GM08714 (cell line): ENCODE data around the gene HTATSF1.

Experiments used
- H3K4me3 ChIP-seq: fragments of 200-500 bp; sonication (Bioruptor generic); 2 replicates; pipeline ENCODE4 v1.5.1; 2014; ENCODE audit warnings: mild to moderate bottlenecking, low read length, inconsistent platforms
- ZNF274 ChIP-seq: IDR thresholded peaks from 2 replicates; pipeline ENCODE4 v1.6.1; 2012; ENCODE audit warnings: mild to moderate bottlenecking, low read depth, low read length

Gene HTATSF1

DNA sequence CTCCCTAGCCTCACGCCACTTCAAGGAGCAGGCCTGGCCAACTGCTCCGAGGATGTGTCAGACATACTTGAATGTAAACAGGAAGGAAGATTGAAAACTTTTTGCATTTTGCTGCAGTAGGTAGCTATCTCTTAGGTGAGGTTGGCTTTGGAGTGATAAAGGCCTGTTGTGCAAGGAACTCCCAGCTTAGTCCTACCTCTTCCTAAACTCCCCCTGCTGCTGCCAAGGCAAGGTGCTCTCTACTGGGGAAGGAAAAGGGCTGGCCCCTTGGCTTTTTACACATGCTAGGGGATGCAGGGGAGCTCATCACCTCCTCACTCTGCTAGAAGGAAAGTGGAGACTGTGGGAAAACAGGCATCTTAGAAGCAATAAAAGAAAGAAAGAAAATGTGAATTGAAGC, 20.4 kb upstream of the HTATSF1 start:
- no peak overlapping the region for H3K4me3 ChIP-seq
- no peak for TF ChIP-seq ZNF274

DNA sequence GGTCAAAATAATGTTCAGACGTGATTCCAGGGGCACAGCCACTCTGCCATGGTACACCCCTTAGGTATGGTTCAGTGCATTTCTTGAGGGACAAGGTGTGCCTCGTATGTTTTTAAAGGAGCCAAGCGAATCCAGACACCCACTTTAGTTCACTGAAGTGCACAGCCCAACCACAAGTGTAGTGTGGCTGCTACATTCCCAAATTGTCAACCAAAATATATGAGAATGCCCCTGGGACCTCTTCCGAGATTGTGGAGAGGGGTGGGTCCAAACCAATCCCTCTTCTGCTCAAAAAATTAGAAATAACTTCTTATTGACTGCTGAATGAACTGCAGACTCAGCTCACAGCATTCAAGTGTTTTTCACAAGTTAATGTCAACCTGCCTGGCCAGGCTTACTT, 17.0 kb upstream of the HTATSF1 start:
- TF ChIP-seq ZNF274: no peak
- no peak overlapping the region for H3K4me3 ChIP-seq

DNA sequence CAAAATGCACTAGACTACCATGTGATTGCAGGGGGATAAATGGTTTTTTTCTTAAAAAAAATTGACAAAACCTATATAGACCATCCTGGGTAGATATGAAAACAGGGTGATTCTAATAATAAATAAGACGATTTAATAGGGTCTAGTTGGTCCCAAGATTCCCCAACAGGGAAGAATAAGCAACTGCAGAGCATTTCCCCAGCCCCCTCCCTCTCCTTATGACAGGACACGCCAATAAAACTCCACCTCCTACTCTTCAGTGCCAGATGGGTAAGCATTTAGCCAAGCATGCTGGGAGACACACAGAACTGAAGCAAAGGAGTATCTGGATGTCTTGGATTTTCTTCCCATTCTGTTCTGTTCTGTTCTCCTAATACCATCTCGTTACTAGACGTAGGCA, 9.7 kb upstream of the HTATSF1 start, which contains the start of gene BRS3:
TSS of gene BRS3 (plus strand) at position 301 of the 400 bp plus-strand sequence. CDS start 168 bp downstream, outside the sequence.
- H3K4me3 ChIP-seq: no peak within 1 kb of the TSS
- TF ChIP-seq ZNF274: no peak

DNA sequence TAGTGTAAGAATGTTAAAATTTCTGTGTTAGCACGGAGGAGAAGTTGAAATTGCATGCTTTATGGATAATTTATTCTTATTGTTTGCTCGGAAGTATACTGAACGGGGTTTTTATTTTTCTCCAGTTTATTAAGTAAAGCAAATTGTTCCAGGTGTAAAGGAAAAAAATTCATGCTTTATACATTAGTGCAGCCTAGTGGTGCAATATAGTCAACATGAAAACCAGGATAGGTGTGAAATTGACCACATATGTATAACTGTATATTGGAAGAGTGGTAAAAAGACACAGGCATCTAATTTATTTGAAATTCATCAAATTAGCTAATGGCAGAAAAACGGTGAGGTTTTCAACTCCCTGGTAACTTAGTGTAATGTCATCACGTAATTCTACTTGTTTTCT, 8.7 kb upstream of the HTATSF1 start:
- no peak overlapping the region for H3K4me3 ChIP-seq
- TF ChIP-seq ZNF274: no peak

DNA sequence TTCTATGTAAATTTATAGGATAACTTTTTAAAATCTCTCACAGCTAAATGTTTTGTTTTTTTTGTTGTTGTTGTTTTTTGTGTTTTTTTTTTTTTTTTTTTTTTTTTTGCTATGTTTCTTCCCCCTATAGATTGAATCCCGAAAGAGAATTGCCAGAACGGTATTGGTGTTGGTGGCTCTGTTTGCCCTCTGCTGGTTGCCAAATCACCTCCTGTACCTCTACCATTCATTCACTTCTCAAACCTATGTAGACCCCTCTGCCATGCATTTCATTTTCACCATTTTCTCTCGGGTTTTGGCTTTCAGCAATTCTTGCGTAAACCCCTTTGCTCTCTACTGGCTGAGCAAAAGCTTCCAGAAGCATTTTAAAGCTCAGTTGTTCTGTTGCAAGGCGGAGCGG, 5.6 kb upstream of the HTATSF1 start:
- H3K4me3 ChIP-seq: no peak overlapping the region
- TF ChIP-seq ZNF274: no peak

DNA sequence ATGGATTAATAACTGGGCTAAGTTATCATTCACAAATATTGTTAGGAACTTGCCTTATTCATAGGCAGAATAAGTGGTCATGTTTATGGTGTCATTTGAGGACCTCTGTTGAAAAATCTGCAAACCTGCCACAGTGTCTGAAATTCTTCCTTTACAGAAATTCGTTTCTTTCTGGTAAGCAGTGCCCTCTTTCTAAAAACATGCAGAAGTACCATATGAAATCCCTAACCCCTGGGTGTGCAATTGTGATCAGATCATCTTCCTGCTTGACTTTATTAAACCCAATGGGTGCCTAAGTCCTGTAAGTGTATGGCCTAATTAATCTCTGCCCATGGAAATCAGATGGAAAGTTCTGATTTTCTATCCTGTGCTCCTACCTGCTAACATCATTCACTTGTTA, 4.4 kb upstream of the HTATSF1 start:
- no peak for TF ChIP-seq ZNF274
- H3K4me3 ChIP-seq: no peak overlapping the region

DNA sequence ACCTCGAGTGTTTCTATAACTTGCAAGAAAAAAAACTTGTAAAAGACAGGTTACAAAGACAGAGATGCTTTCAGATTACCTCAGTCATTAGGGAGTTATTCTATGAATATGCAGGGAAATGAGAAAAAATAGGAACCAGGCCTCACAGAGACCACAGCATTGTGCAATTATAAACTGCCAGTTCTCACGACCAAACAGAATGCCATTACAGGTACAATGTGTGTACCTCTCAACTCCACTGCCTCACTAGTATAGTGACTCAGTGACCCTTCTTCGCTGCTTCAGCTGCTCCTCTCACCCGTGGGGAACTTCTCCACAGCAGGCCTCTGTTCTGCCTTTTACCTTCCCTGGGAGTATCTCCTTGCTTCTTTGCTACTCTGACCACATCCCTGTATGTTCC, 2.3 kb upstream of the HTATSF1 start:
- TF ChIP-seq ZNF274: no peak
- no peak overlapping the region for H3K4me3 ChIP-seq

DNA sequence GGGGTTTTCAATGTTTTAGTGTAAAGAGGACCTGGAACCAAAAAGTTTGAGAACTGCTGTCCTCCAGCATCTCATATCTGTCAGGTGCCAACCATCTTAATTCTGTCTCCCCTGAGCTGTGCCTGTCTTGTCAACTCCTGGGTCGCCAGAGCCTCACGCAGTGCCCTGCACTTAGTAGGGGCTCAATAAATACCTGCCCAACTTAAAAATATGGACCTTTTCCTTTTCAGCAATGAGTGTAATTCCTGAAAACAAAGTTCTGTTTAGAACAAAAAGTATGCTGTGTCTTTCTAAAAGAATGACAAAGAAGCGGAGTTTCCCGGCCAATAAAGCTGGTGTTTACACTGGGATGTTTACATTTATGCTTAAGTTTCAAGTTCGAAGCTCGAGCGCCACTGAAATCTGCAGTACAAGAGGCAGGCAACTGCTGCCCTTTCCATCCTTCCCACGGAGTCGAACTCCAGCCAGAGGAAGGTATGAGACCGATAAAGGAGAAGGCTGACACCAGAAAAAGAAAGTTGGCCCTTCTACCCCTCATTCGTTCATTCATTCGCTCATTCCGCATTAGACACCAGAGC, 1.1 kb upstream of the HTATSF1 start:
- H3K4me3 ChIP-seq: peak overlapping the region; percentile 78
- TF ChIP-seq ZNF274: no peak

DNA sequence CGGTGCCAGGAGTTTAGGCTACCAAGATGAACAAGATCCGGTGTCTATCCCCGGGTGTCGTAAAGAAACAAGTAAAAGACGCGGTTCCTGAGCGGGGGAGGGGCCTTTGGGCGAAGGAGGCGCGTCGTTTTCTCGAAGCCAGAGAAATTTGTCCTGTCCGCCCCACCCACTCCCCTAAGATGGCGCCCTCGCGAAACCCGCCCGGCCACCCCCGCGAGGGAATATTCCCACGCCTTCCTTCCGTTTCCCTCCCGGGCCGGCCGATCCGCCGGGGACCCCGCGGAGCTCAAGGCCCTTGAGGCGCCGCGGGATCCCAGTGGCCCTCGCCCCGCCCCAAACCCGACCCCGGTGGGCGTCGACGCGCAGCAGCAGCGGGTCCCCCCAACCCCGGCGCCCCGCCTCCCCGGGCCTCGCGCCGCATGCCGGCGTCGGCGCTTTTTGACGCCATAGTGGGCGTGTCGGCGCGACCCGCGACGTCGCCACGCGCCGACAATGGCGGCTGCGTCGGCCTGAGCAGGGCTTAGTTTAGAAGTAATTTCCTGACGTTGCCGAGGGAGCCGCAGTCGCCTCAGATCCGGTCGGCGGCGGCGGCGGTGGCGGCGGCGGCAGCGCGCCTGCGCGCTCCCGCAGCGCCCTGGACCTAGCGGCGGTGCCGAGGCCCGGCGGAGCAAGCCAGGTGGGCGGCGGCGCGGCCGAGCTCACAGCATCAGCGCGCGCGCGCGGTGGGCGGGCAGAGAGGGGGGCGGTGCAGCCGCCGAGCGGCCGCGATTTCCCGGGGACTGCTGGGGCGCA, 432 bp upstream of the HTATSF1 start:
- no peak for TF ChIP-seq ZNF274
- peak overlapping the region; percentile 96 for H3K4me3 ChIP-seq

DNA sequence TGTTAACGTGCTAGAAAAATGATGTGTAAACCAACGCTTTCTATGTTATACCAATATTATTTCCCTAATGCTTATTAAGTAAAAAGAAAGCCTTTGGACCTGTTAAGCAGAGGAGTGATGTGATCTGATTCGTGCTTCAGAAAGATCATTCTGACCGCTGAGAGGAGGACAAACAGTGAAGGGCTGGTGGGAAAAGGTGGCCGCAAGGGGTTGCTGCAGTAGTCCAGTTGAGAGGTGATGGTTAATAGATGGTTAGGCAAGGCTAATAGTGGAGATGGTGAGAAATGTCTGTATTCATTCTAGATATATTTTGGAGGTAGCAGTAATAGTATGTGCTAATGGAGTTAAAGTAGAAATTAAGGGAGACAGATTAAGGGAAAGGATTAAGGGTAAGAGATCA, 21.7 kb downstream of the HTATSF1 start:
- TF ChIP-seq ZNF274: no peak
- no peak overlapping the region for H3K4me3 ChIP-seq

DNA sequence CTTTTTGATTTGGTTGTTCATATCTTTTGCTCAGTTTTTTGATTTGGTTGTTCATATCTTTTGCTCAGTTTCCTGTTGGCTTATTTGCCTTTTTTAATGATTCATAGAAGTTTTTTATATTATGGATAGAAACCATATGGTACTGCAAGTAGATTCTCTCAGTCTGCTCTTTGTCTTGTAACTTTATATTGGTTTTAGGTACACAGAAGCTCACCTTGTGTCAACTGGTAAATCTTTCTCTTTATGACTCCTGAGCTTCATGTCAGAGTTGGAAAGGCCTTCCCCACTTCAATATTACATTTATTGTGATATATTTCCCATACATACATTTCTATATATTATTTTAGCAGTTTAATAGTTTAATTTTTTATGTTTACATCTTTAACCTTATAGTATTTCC, 26.4 kb downstream of the HTATSF1 start:
- no peak overlapping the region for H3K4me3 ChIP-seq
- TF ChIP-seq ZNF274: no peak

DNA sequence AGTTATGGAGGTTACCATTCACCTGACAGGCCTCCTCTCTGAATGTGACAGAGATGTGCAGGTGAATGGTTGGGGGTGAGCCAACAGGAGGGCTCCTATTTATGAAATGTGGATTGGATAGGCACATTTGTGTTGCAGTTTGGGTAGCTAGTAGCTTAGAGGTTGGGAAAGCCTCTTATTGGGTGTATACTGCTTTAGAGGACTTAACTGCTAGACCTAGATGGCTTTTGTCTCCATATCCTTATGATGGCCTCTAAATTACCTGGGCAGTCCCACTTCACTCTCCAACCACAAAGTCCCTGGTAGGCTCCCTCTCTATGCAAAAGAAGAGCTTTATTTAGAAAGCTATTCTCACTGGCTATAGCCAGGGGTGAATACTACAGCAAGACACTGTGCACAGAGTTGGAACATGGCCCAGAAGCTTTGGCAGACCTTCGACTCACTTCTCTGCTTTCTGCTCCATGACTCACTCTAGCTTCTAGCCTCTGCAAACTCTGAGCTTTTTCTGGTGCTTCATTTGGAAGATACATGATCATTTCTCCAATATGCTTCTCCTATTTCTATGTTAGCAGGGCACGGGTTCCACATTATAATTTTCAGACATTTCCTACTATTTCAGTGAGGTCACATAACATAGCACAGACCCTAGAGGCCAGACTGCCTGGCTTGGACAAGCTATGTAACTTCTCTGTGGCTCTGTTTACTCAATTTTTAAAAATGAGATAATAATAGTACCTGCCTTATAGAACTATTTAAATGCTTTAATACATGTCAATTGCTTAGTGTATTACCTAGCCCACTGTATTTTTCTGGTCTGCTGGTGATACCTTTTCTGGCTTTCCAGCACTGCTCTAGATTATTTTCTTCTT, 28.6 kb downstream of the HTATSF1 start:
- no peak for TF ChIP-seq ZNF274
- no peak overlapping the region for H3K4me3 ChIP-seq

DNA sequence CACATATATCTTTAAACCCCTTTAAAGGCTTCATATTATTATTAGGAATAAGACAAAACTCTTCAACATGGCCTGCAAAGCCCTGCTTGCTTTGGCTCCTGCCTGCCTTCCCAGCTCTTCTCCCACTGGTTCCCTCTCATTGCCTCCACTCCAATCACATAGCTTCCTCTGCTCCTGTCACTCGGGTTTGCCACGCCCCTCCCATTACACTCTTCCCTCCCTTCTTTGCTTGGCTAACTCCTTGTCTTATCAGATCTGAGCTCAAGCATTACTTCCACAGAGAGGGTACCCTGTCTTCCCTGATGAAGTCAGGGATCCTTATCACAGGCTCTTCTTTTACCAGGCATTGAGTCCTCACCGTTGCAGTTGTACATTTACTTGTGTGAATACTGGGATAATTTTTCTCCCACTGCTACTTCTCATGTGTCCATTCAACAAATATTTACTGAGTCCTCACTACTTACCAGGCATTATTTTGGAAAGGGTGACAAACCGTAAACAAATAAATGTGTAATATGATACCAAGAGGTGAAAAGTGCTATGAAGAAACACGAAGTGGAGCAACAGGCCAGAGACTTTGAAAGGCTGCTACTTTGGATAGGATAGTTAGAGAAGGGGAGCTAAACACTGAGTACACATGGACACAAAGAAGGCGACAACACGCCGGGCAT, 31.4 kb downstream of the HTATSF1 start:
- H3K4me3 ChIP-seq: no peak overlapping the region
- TF ChIP-seq ZNF274: no peak

DNA sequence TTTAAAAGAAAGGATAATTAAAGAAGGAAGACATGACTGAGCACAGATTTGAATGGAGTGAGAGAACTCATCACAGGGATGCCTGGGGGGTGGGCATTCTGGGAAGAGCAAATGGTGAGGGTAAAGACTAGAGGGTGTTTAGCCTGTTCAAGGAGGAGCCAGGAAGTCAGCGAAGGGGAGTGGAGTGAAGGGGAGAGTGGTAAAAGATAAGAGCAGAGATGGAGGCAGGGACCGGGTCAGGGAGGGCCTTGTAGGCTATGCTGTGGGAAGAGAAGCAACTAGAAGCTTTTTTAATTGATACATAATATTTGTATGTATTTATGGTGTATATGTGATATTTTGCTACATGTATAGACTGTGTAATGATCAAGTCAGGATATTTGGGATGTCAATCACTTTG, 32.4 kb downstream of the HTATSF1 start:
- TF ChIP-seq ZNF274: no peak
- no peak overlapping the region for H3K4me3 ChIP-seq
